ENCODE results near the gene UBR3. TPM values are rescaled to one million over a fixed set of nuclear protein-coding genes. Genes with fewer than 3 reads are reported as not detected.

The UBR3 gene
- total and polyA plus RNA-seq, 10 donors: 7.2 to 119 (median 54.3) TPM

- Histone ChIP-seq H3K27me3 (replicated peaks in 1 of 7) (no peaks in the 10 kb centered on the region), H3K9me3 (no peaks in the 10 kb centered on the region), H3K27ac (no peak overlapping the region), H3K4me1 (no peaks in the 10 kb centered on the region), H3K4me3 (no peak overlapping the region), H3K36me3 (no peaks in the 10 kb centered on the region)
- TF ChIP-seq POLR2A (IDR thresholded peaks at IDR 0.05) (no peak), POLR2AphosphoS5 (IDR thresholded peaks at IDR 0.05) (no peak)
- TF ChIP-seq, protein P1, sequence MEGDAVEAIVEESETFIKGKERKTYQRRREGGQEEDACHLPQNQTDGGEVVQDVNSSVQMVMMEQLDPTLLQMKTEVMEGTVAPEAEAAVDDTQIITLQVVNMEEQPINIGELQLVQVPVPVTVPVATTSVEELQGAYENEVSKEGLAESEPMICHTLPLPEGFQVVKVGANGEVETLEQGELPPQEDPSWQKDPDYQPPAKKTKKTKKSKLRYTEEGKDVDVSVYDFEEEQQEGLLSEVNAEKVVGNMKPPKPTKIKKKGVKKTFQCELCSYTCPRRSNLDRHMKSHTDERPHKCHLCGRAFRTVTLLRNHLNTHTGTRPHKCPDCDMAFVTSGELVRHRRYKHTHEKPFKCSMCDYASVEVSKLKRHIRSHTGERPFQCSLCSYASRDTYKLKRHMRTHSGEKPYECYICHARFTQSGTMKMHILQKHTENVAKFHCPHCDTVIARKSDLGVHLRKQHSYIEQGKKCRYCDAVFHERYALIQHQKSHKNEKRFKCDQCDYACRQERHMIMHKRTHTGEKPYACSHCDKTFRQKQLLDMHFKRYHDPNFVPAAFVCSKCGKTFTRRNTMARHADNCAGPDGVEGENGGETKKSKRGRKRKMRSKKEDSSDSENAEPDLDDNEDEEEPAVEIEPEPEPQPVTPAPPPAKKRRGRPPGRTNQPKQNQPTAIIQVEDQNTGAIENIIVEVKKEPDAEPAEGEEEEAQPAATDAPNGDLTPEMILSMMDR (IDR thresholded peaks at IDR 0.05 in 8 of 11, conservative IDR thresholded peaks at IDR 0.05 in 3 of 11): no peak
- 92 to 100% (median 97%) methylated on average over 1 of the region's 1 CpG for WGBS, 5 donors
- intact Hi-C loops (cut with DNase I; ENCODE audit: low total_unique reads): no loop called here
- DNase-seq: no peak
Observed at GRCh38 chr2:169782513-169782912, 44.7 kb upstream of the UBR3 start.

- Histone ChIP-seq H3K4me1 (peaks cover 0 to 7% (median 3%) of the 10 kb centered on the region in 6 donors), H3K4me3 (no peak overlapping the region), H3K9me3 (no peaks in the 10 kb centered on the region), H3K27me3 (replicated peaks in 1 of 7) (peaks cover 0 to 26% (median 4%) of the 10 kb centered on the region in 7 donors), H3K27ac (no peak overlapping the region), H3K36me3 (no peaks in the 10 kb centered on the region)
- intact Hi-C loops (cut with DNase I; ENCODE audit: low total_unique reads): no loop called here
- TF ChIP-seq, protein P1 (IDR thresholded peaks at IDR 0.05 in 8 of 11, conservative IDR thresholded peaks at IDR 0.05 in 3 of 11): no peak
- TF ChIP-seq POLR2AphosphoS5 (IDR thresholded peaks at IDR 0.05) (no peak), POLR2A (IDR thresholded peaks at IDR 0.05) (no peak)
- WGBS, 5 donors: 90 to 96% (median 93%) methylated on average over 5 of the region's 5 CpGs
- DNase-seq: no peak
Observed at GRCh38 chr2:169790581-169790980, 36.7 kb upstream of the UBR3 start.

GRCh38 chr2:169795181-169795580 lies 32.1 kb upstream of the UBR3 start:
- Histone ChIP-seq H3K9me3 (no peaks in the 10 kb centered on the region), H3K27me3 (replicated peaks in 1 of 7) (peaks cover 0 to 4% (median 0%) of the 10 kb centered on the region in 7 donors), H3K27ac (no peak overlapping the region), H3K4me1 (peaks cover 4 to 18% (median 8%) of the 10 kb centered on the region in 6 donors), H3K4me3 (no peak overlapping the region), H3K36me3 (no peaks in the 10 kb centered on the region)
- intact Hi-C loops (cut with DNase I; ENCODE audit: low total_unique reads): no loop called here
- TF ChIP-seq POLR2AphosphoS5 (IDR thresholded peaks at IDR 0.05) (no peak), POLR2A (IDR thresholded peaks at IDR 0.05) (no peak)
- TF ChIP-seq, protein P1 (IDR thresholded peaks at IDR 0.05 in 8 of 11, conservative IDR thresholded peaks at IDR 0.05 in 3 of 11): no peak
- DNase-seq: no peak
- 51 to 91% (median 88%) methylated on average over 2 of the region's 2 CpGs for WGBS, 5 donors

- Histone ChIP-seq H3K27me3 (replicated peaks in 1 of 7) (no peaks in the 10 kb centered on the region), H3K27ac (no peak overlapping the region), H3K9me3 (no peaks in the 10 kb centered on the region), H3K4me1 (peaks cover 6 to 31% (median 19%) of the 10 kb centered on the region in 6 donors), H3K4me3 (no peak overlapping the region), H3K36me3 (peaks cover 0 to 8% (median 3%) of the 10 kb centered on the region in 6 donors)
- WGBS, 5 donors: 84 to 97% (median 88%) methylated on average over 6 of the region's 6 CpGs
- no peak for DNase-seq
- intact Hi-C loops (cut with DNase I; ENCODE audit: low total_unique reads): no loop called here
- TF ChIP-seq POLR2A (IDR thresholded peaks at IDR 0.05) (no peak), POLR2AphosphoS5 (IDR thresholded peaks at IDR 0.05) (no peak)
- TF ChIP-seq, protein P1 (IDR thresholded peaks at IDR 0.05 in 8 of 11, conservative IDR thresholded peaks at IDR 0.05 in 3 of 11): no peak
Observed at GRCh38 chr2:169796441-169796840, 30.8 kb upstream of the UBR3 start.
